Measurements from ENCODE around the gene DAB2IP.
"Not testable (repeated sequence)": the region's sequence is repeated elsewhere in the genome, so short reads cannot be mapped to it uniquely, and the experiment has no call there.

The DAB2IP gene

DNA sequence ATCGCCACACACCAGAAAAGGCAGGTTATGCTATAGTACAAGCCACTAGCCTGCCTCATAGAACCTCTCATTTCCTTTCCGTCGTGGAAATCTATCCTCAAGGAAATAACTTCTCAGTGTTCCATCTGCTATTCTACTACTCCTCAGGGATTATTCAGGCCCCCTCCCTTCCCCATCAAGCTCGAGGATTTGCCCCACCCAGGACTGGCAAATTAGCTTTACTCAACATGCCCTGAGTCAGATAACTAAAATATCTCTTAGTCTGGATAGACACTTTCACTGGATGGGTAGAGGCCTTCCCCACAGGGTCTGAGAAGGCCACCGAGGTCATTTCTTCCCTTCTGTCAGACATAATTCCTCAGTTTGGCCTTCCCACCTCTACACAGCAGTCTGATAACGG lies 142.9 kb downstream of the DAB2IP start:
- H3K9me3 Mint-ChIP-seq (ENCODE audit: low read depth); H3K27me3 Mint-ChIP-seq; H3K27ac Mint-ChIP-seq; H3K4me1 Mint-ChIP-seq (ENCODE audit: low read depth); H3K36me3 Mint-ChIP-seq; H3K4me3 Mint-ChIP-seq: not testable (repeated sequence)

DNA sequence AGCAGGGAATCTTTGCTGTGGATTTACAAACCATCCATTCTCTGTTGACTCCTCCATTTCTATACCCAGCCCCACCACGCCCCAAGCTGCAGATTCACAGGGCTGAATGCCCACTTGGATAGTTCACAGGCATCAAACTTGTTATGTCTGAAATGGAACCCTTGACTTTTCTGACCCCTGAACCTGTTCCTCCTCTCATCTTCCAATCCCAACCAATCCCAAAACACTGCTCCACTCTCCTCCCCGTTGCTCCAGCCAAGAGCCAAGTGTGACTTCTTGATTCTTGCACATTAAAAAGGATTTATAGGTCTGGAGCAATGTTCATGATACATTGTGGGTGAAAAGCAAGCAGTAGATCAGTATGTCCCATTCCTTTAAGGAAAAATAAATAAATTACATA lies 145.6 kb downstream of the DAB2IP start:
- Mint-ChIP-seq H3K27ac (no peak overlapping the region), H3K27me3 (no peaks in the 10 kb centered on the region), H3K36me3 (no peaks in the 10 kb centered on the region), H3K4me3 (no peak overlapping the region), H3K4me1 (ENCODE audit: low read depth) (no peaks in the 10 kb centered on the region), H3K9me3 (ENCODE audit: low read depth) (no peaks in the 10 kb centered on the region)

DNA sequence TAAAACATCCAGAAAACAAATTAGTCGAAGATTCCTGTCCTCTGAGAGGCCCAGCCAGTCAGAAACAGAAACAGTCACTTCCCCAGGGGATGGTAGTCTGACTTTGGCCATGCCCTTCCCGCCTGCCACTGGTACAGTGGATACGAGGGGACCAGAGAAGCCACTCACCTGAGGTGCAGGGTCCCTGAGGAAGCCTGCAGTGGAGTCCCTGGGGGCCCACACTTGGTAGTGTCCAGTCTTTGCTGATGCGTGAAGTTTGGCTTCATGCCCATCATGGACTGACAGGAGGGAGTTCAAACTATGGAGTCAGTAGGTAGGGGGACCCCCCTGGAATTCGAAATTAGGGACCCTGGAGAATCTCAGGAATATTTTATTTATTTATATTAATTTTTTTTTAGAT lies 147.5 kb downstream of the DAB2IP start:
- no peak overlapping the region for H3K4me3 Mint-ChIP-seq
- no peak overlapping the region for H3K27ac Mint-ChIP-seq
- H3K27me3 Mint-ChIP-seq = no peaks in the 10 kb centered on the region
- H3K4me1 Mint-ChIP-seq (ENCODE audit: low read depth) = no peaks in the 10 kb centered on the region
- peaks cover under 1% of the 10 kb centered on the region for H3K9me3 Mint-ChIP-seq (ENCODE audit: low read depth)
- no peaks in the 10 kb centered on the region for H3K36me3 Mint-ChIP-seq

GRCh38 chr9:121800376-121800775 lies 148.9 kb downstream of the DAB2IP start:
- no peaks in the 10 kb centered on the region for H3K27me3 Mint-ChIP-seq
- H3K27ac Mint-ChIP-seq = no peak overlapping the region
- H3K4me1 Mint-ChIP-seq (ENCODE audit: low read depth) = no peaks in the 10 kb centered on the region
- H3K4me3 Mint-ChIP-seq = no peak overlapping the region
- H3K36me3 Mint-ChIP-seq = peaks cover 3% of the 10 kb centered on the region
- H3K9me3 Mint-ChIP-seq (ENCODE audit: low read depth) = peaks cover 13% of the 10 kb centered on the region

DNA sequence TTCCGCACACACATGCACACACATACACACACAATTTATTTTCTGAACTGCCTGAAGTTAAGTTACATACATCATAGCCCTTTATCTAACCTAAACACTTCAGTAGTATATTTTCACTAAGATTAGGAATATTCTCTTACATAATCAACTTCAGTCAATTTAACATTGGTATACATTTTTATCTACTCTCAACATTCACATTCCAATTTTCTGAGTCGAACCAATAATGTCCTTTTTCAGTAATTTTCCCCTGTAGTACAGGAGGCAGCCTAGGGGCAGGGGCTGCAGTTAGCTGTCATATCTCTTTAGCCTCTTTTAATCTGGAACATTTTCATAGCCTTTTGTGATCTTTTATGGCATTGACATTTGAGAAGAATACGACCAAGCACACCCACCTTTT lies 150.1 kb downstream of the DAB2IP start:
- H3K4me3 Mint-ChIP-seq = no peak overlapping the region
- peaks cover 13% of the 10 kb centered on the region for H3K9me3 Mint-ChIP-seq (ENCODE audit: low read depth)
- no peaks in the 10 kb centered on the region for H3K4me1 Mint-ChIP-seq (ENCODE audit: low read depth)
- no peaks in the 10 kb centered on the region for H3K27me3 Mint-ChIP-seq
- peaks cover 3% of the 10 kb centered on the region for H3K36me3 Mint-ChIP-seq
- H3K27ac Mint-ChIP-seq = no peak overlapping the region

DNA sequence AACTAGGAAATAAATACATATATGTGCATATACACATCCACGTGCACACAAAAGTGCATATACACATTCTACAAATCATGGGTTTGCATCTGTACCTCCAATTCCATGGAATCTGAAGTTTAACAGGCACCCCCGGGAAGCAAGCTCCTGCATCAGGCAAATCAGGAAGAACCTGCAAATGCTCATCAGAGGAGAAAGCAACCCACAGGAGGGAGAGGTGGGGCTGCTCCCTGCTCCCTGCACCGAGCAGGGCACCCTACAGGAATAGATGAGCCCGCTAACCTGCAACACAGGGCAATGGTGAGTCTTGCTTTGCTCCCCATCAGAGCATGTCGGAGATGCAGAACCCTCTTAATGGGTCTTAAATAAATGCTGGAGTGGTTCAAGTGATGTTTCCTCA lies 151.3 kb downstream of the DAB2IP start:
- Mint-ChIP-seq H3K4me1 (ENCODE audit: low read depth) (no peaks in the 10 kb centered on the region), H3K9me3 (ENCODE audit: low read depth) (peaks cover 13% of the 10 kb centered on the region), H3K36me3 (peaks cover 3% of the 10 kb centered on the region), H3K27ac (no peak overlapping the region), H3K4me3 (no peak overlapping the region), H3K27me3 (no peaks in the 10 kb centered on the region)

GRCh38 chr9:121807069-121807822 lies 155.8 kb downstream of the DAB2IP start:
- Mint-ChIP-seq H3K4me1 (ENCODE audit: low read depth) (no peaks in the 10 kb centered on the region), H3K36me3 (peaks cover 3% of the 10 kb centered on the region), H3K4me3 (no peak overlapping the region), H3K27me3 (no peaks in the 10 kb centered on the region), H3K9me3 (ENCODE audit: low read depth) (peaks cover 13% of the 10 kb centered on the region), H3K27ac (no peak overlapping the region)

GRCh38 chr9:121807823-121808278 lies 156.4 kb downstream of the DAB2IP start:
- Mint-ChIP-seq H3K36me3 (peaks cover 3% of the 10 kb centered on the region), H3K9me3 (ENCODE audit: low read depth) (peaks cover 13% of the 10 kb centered on the region), H3K4me3 (no peak overlapping the region), H3K27me3 (no peaks in the 10 kb centered on the region), H3K27ac (no peak overlapping the region), H3K4me1 (ENCODE audit: low read depth) (no peaks in the 10 kb centered on the region)

DNA sequence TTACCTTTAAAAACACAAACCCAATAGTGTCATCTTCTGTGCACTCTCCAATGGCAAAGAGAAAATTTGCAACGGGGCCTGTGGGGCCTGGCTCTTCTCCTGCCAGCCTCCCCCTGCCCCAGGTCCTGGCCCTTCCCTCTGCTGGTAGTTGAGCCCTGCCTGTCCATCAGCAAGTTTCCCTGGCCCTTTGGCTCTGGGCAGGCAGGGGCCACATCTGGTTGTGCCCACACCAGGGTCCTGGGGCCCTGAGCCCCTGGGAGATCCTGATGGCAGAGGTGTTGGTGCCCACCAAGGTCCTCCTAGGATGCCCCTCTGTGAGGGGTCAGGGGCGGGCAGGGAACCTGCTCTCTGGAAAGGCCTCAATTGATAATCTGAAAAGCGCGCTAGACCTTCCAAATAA lies 157.3 kb downstream of the DAB2IP start:
- Mint-ChIP-seq H3K9me3 (ENCODE audit: low read depth) (peaks cover 13% of the 10 kb centered on the region), H3K4me3 (no peak overlapping the region), H3K27me3 (no peaks in the 10 kb centered on the region), H3K36me3 (peaks cover 3% of the 10 kb centered on the region), H3K4me1 (ENCODE audit: low read depth) (no peaks in the 10 kb centered on the region), H3K27ac (no peak overlapping the region)

- Mint-ChIP-seq H3K4me3 (no peak overlapping the region), H3K27me3 (no peaks in the 10 kb centered on the region), H3K36me3 (peaks cover 3% of the 10 kb centered on the region), H3K27ac (no peak overlapping the region), H3K9me3 (ENCODE audit: low read depth) (peaks cover 6% of the 10 kb centered on the region), H3K4me1 (ENCODE audit: low read depth) (no peaks in the 10 kb centered on the region)
These were observed 158.1 kb downstream of the DAB2IP start for GRCh38 chr9:121809356-121810050.

GRCh38 chr9:121810489-121810888 lies 159.1 kb downstream of the DAB2IP start:
- Mint-ChIP-seq H3K4me3 (no peak overlapping the region), H3K9me3 (ENCODE audit: low read depth) (no peaks in the 10 kb centered on the region), H3K4me1 (ENCODE audit: low read depth) (no peaks in the 10 kb centered on the region), H3K27me3 (no peaks in the 10 kb centered on the region), H3K27ac (no peak overlapping the region), H3K36me3 (no peaks in the 10 kb centered on the region)

- H3K36me3 Mint-ChIP-seq = no peaks in the 10 kb centered on the region
- H3K27me3 Mint-ChIP-seq = no peaks in the 10 kb centered on the region
- no peaks in the 10 kb centered on the region for H3K9me3 Mint-ChIP-seq (ENCODE audit: low read depth)
- H3K4me1 Mint-ChIP-seq (ENCODE audit: low read depth) = no peaks in the 10 kb centered on the region
- no peak overlapping the region for H3K4me3 Mint-ChIP-seq
- no peak overlapping the region for H3K27ac Mint-ChIP-seq
These were observed 159.7 kb downstream of the DAB2IP start for GRCh38 chr9:121811140-121811539.

DNA sequence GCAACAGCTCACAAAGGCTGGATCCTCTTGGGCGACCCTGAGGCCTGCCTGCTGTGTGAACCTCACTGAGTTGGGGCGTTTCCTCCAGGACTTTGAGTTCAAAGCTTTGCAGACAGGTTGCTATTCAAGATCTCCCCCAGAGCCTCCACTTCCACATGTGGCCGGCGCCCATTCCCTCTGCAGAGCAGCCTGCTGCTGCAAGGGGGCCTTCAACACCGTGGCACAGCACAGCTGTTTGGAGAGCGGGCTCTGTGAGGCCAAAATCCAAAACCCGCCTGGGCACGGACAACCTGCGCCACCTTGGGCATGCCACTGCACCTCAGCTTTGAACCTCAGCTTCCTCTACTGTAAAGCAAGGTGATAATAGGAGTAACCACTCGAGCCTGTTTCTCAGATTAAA lies 160.3 kb downstream of the DAB2IP start:
- Mint-ChIP-seq H3K4me1 (ENCODE audit: low read depth) (no peaks in the 10 kb centered on the region), H3K9me3 (ENCODE audit: low read depth) (no peaks in the 10 kb centered on the region), H3K36me3 (no peaks in the 10 kb centered on the region), H3K4me3 (no peak overlapping the region), H3K27me3 (no peaks in the 10 kb centered on the region), H3K27ac (no peak overlapping the region)

DNA sequence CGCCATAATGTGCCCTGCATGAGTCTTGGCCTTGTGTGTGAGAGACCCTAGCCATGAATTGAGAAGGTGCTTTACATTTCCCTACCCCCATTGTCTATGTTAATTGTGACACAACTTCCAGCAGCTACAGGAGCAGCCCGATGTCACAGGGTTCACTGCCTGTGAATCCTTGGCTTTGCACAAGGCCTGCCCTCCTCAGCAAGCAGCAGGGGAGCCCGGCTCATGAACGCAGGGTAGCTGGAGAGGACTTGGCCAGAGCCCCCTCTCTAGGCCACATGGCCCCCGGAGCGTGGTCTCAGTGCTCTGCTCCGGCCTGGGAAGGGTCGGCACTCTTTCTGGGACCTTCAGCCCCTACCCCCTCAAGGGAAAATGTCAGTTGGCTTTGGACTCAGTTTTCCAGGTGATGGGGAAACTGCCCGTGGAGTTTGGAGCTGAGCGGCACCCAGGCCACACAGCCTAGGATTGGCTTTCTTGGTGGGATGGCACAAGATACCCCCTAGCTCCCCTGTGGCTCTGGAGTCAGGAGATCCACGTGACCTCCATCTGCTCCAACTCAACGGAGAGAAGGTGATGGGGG lies 160.8 kb downstream of the DAB2IP start:
- H3K27ac Mint-ChIP-seq = no peak overlapping the region
- H3K36me3 Mint-ChIP-seq = no peaks in the 10 kb centered on the region
- H3K4me1 Mint-ChIP-seq (ENCODE audit: low read depth) = no peaks in the 10 kb centered on the region
- H3K4me3 Mint-ChIP-seq = no peak overlapping the region
- no peaks in the 10 kb centered on the region for H3K9me3 Mint-ChIP-seq (ENCODE audit: low read depth)
- no peaks in the 10 kb centered on the region for H3K27me3 Mint-ChIP-seq

DNA sequence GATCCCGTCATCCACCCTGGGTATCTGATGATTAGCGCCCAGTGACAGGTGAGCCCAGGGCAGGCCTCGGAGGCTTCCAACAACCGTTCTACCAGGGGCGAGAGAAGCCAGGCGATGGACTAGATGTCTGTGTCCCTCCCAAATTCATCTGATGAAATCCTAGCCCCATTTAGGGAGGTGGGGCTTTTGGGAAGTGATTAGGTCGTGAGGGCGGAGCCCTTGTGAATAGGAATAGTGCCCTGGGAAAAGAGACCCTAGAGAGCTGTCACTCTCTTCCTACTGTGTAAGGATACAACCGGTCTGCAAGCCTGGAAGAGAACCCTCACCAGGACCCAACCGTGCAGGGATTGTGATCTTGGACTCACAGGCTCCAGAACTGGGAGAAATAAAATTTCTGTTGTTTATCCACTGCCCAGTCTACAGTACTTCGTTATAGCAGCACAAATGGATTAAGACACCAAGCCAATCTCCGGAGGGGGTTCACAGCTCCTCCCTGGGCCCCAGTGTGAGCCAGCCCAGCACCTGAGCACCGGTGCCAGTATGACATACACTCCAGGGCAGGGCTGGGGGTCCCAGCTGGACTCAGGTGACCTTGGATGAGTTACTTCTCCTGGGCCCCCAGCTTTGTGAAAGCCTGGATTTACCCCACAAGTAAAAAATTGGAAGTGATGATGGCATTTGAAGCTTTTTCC lies 162.2 kb downstream of the DAB2IP start:
- Mint-ChIP-seq H3K27me3 (no peaks in the 10 kb centered on the region), H3K4me3 (no peak overlapping the region), H3K9me3 (ENCODE audit: low read depth) (no peaks in the 10 kb centered on the region), H3K27ac (no peak overlapping the region), H3K4me1 (ENCODE audit: low read depth) (no peaks in the 10 kb centered on the region), H3K36me3 (no peaks in the 10 kb centered on the region)
